ENCODE measurements around the gene RFPL2.
"Not testable (repeated sequence)": the region's sequence is repeated elsewhere in the genome, so short reads cannot be mapped to it uniquely, and the experiment has no call there.

Gene RFPL2

DNA sequence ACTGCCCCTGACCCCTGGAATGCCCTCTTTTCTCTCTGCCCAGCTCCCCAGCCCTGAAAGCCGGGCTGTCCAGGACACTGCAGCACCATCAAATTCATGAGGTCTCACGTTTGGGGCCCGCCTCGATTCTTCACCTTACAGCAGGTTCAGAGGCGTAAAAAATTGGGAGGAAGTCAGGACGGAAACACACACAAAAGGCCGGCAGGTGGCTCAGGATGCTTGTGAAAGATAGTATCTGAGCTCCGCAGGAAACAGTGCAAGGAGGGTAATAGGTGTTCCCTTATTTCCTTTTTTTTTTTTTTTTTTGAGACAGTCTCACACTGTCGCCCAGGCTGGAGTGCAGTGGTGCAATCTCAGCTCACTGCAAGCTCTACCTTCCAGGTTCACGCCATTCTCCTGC, 4.1 kb downstream of the RFPL2 start:
- TF ChIP-seq EZH2 (IDR thresholded peaks at IDR 0.05; ENCODE audit: borderline replicate concordance, low read depth, low read length, severe bottlenecking) = no peak
- TF ChIP-seq, protein P1, sequence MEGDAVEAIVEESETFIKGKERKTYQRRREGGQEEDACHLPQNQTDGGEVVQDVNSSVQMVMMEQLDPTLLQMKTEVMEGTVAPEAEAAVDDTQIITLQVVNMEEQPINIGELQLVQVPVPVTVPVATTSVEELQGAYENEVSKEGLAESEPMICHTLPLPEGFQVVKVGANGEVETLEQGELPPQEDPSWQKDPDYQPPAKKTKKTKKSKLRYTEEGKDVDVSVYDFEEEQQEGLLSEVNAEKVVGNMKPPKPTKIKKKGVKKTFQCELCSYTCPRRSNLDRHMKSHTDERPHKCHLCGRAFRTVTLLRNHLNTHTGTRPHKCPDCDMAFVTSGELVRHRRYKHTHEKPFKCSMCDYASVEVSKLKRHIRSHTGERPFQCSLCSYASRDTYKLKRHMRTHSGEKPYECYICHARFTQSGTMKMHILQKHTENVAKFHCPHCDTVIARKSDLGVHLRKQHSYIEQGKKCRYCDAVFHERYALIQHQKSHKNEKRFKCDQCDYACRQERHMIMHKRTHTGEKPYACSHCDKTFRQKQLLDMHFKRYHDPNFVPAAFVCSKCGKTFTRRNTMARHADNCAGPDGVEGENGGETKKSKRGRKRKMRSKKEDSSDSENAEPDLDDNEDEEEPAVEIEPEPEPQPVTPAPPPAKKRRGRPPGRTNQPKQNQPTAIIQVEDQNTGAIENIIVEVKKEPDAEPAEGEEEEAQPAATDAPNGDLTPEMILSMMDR (IDR thresholded peaks at IDR 0.05; ENCODE audit: borderline replicate concordance, extremely low read depth, low read length, poor library complexity, severe bottlenecking) = peak; percentile 15
- no peaks in the 10 kb centered on the region for H3K4me1 ChIP-seq (ENCODE audit: insufficient read depth, low read length)
- no peak overlapping the region for H3K9ac ChIP-seq (ENCODE audit: low read depth, low read length)
- H3K36me3 ChIP-seq (ENCODE audit: insufficient read depth, low read length) = no peaks in the 10 kb centered on the region
- no peaks in the 10 kb centered on the region for H3K9me3 ChIP-seq (ENCODE audit: insufficient read depth, low read length, severe bottlenecking)
- H2AFZ ChIP-seq (ENCODE audit: low read depth, low read length) = no peak overlapping the region
- H3K4me3 ChIP-seq (ENCODE audit: low read depth in 1 of 2, low read length in 2 of 2) = no peak overlapping the region
- no peak overlapping the region for H3K27ac ChIP-seq (ENCODE audit: low read length)
- H4K20me1 ChIP-seq (ENCODE audit: insufficient read depth, low read length) = no peaks in the 10 kb centered on the region
- H3K27me3 ChIP-seq (ENCODE audit: insufficient read depth, low read length, poor library complexity) = peaks cover 10% of the 10 kb centered on the region
- DNase-seq (no peak), ATAC-seq (ENCODE audit: insufficient read depth, low read depth) (no peak)
- H3K79me2 ChIP-seq (ENCODE audit: insufficient read depth, low read length) = no peaks in the 10 kb centered on the region
- no peak overlapping the region for H3K4me2 ChIP-seq (ENCODE audit: insufficient read depth, low read length)

GRCh38 chr22:32199961-32200360, 4.9 kb downstream of the RFPL2 start:
- H3K36me3 ChIP-seq (ENCODE audit: insufficient read depth, low read length) = no peaks in the 10 kb centered on the region
- ATAC-seq (ENCODE audit: insufficient read depth, low read depth) = no peak
- TF ChIP-seq, protein P1 (IDR thresholded peaks at IDR 0.05; ENCODE audit: borderline replicate concordance, extremely low read depth, low read length, poor library complexity, severe bottlenecking) = no peak
- no peak for TF ChIP-seq EZH2 (IDR thresholded peaks at IDR 0.05; ENCODE audit: borderline replicate concordance, low read depth, low read length, severe bottlenecking)
- no peaks in the 10 kb centered on the region for H3K79me2 ChIP-seq (ENCODE audit: insufficient read depth, low read length)
- no peak overlapping the region for H2AFZ ChIP-seq (ENCODE audit: low read depth, low read length)
- H3K27ac ChIP-seq (ENCODE audit: low read length) = no peak overlapping the region
- H4K20me1 ChIP-seq (ENCODE audit: insufficient read depth, low read length) = no peaks in the 10 kb centered on the region
- H3K4me2 ChIP-seq (ENCODE audit: insufficient read depth, low read length) = no peak overlapping the region
- peaks cover 10% of the 10 kb centered on the region for H3K27me3 ChIP-seq (ENCODE audit: insufficient read depth, low read length, poor library complexity)
- H3K9ac ChIP-seq (ENCODE audit: low read depth, low read length) = no peak overlapping the region
- H3K9me3 ChIP-seq (ENCODE audit: insufficient read depth, low read length, severe bottlenecking) = no peaks in the 10 kb centered on the region
- H3K4me3 ChIP-seq (ENCODE audit: low read depth in 1 of 2, low read length in 2 of 2) = no peak overlapping the region
- H3K4me1 ChIP-seq (ENCODE audit: insufficient read depth, low read length) = no peaks in the 10 kb centered on the region
- DNase-seq = no peak

- Histone ChIP-seq H3K27me3 (ENCODE audit: insufficient read depth, low read length, poor library complexity) (peaks cover 10% of the 10 kb centered on the region), H3K4me1 (ENCODE audit: insufficient read depth, low read length) (no peaks in the 10 kb centered on the region), H3K4me2 (ENCODE audit: insufficient read depth, low read length) (no peak overlapping the region), H3K9me3 (ENCODE audit: insufficient read depth, low read length, severe bottlenecking) (no peaks in the 10 kb centered on the region), H4K20me1 (ENCODE audit: insufficient read depth, low read length) (no peaks in the 10 kb centered on the region), H3K36me3 (ENCODE audit: insufficient read depth, low read length) (no peaks in the 10 kb centered on the region), H3K4me3 (ENCODE audit: low read depth in 1 of 2, low read length in 2 of 2) (no peak overlapping the region), H3K9ac (ENCODE audit: low read depth, low read length) (no peak overlapping the region), H3K79me2 (ENCODE audit: insufficient read depth, low read length) (no peaks in the 10 kb centered on the region), H2AFZ (ENCODE audit: low read depth, low read length) (no peak overlapping the region; the same call in 1 of the 2 replicates), H3K27ac (ENCODE audit: low read length) (no peak overlapping the region)
- no peak for DNase-seq
- ATAC-seq (ENCODE audit: insufficient read depth, low read depth) = no peak
- no peak for TF ChIP-seq EZH2 (IDR thresholded peaks at IDR 0.05; ENCODE audit: borderline replicate concordance, low read depth, low read length, severe bottlenecking)
- TF ChIP-seq, protein P1 (IDR thresholded peaks at IDR 0.05; ENCODE audit: borderline replicate concordance, extremely low read depth, low read length, poor library complexity, severe bottlenecking) = no peak
These were observed 5.5 kb downstream of the RFPL2 start for GRCh38 chr22:32199341-32199740.

DNA sequence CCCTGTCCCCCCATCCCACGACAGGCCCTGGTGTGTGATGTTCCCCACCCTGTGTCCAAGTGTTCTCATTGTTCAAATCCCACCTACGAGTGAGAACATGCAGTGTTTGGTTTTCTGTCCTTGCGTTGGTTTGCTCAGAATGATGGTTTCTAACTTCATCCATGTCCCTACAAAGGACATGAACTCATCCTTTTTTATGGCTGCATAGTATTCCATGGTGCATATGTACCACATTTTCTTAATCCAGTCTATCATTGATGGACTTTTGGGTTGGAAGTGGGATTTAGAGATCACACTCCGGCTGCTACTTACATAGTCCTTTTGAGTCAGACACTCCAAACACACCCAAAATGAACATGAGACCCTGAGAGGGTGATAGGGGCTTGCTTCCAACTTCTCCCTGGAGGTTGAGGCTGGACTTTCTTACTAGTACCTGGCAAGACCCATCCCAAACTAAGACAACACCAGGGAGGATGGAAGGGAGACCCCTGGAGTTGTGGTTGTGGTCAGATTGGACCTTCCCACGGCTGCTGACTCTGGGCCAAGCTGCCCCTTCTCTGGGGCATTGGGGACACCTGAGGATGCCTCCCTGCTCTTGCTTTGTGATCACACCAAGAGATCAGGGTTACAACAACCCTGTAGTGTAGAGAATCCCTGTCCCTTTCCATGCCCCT, 7.2 kb downstream of the RFPL2 start:
- H3K9me3 ChIP-seq (ENCODE audit: insufficient read depth, low read length, severe bottlenecking); ATAC-seq (ENCODE audit: insufficient read depth, low read depth); H3K36me3 ChIP-seq (ENCODE audit: insufficient read depth, low read length); H4K20me1 ChIP-seq (ENCODE audit: insufficient read depth, low read length); H3K4me3 ChIP-seq (ENCODE audit: low read depth in 1 of 2, low read length in 2 of 2); H3K4me2 ChIP-seq (ENCODE audit: insufficient read depth, low read length); H2AFZ ChIP-seq (ENCODE audit: low read depth, low read length); H3K4me1 ChIP-seq (ENCODE audit: insufficient read depth, low read length); DNase-seq; H3K79me2 ChIP-seq (ENCODE audit: insufficient read depth, low read length); H3K27ac ChIP-seq (ENCODE audit: low read length); H3K9ac ChIP-seq (ENCODE audit: low read depth, low read length): not testable (repeated sequence)
- H3K27me3 ChIP-seq (ENCODE audit: insufficient read depth, low read length, poor library complexity) = peaks cover 10% of the 10 kb centered on the region

GRCh38 chr22:32195900-32196299, 9.0 kb downstream of the RFPL2 start:
- H3K4me2 ChIP-seq (ENCODE audit: insufficient read depth, low read length); H3K4me1 ChIP-seq (ENCODE audit: insufficient read depth, low read length); ATAC-seq (ENCODE audit: insufficient read depth, low read depth); H3K4me3 ChIP-seq (ENCODE audit: low read depth in 1 of 2, low read length in 2 of 2); DNase-seq; H2AFZ ChIP-seq (ENCODE audit: low read depth, low read length); H3K79me2 ChIP-seq (ENCODE audit: insufficient read depth, low read length); H3K27me3 ChIP-seq (ENCODE audit: insufficient read depth, low read length, poor library complexity); H3K9me3 ChIP-seq (ENCODE audit: insufficient read depth, low read length, severe bottlenecking); H3K27ac ChIP-seq (ENCODE audit: low read length); H4K20me1 ChIP-seq (ENCODE audit: insufficient read depth, low read length); H3K9ac ChIP-seq (ENCODE audit: low read depth, low read length); H3K36me3 ChIP-seq (ENCODE audit: insufficient read depth, low read length): not testable (repeated sequence)

DNA sequence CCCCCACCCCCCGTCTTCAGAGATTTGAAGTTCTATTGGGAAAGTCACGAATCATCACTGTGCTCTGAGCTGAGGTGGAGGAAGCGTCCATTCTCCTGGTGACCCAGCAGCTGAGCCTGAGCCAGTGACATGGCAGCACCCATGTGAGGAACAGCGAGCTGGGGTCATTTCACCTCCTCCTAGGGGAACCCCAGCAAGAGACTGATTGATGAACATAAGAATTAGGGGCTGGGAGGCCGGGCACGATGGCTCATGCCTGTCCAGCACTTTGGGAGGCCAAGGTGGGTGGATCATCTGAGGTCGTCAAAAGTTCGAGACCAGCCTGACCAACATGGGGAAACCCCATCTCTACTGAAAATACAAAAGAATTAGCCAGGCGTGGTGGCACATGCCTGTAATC, 11.5 kb downstream of the RFPL2 start:
- not testable (repeated sequence) for ATAC-seq (ENCODE audit: insufficient read depth, low read depth); H3K9me3 ChIP-seq (ENCODE audit: insufficient read depth, low read length, severe bottlenecking); H2AFZ ChIP-seq (ENCODE audit: low read depth, low read length); H3K9ac ChIP-seq (ENCODE audit: low read depth, low read length); H3K4me2 ChIP-seq (ENCODE audit: insufficient read depth, low read length); H3K27ac ChIP-seq (ENCODE audit: low read length); H4K20me1 ChIP-seq (ENCODE audit: insufficient read depth, low read length); H3K4me1 ChIP-seq (ENCODE audit: insufficient read depth, low read length); H3K4me3 ChIP-seq (ENCODE audit: low read depth in 1 of 2, low read length in 2 of 2); H3K27me3 ChIP-seq (ENCODE audit: insufficient read depth, low read length, poor library complexity); H3K36me3 ChIP-seq (ENCODE audit: insufficient read depth, low read length); DNase-seq; H3K79me2 ChIP-seq (ENCODE audit: insufficient read depth, low read length)

Measured in DND-41 (cell line).